ENCODE results near the gene LENG8.

GRCh38 chr19:54431255-54431838, 17.7 kb upstream of the LENG8 start:
- TF ChIP-seq CTCF (IDR thresholded peaks at IDR 0.05; ENCODE audit: borderline replicate concordance, extremely low read depth, low read length, poor library complexity, severe bottlenecking) (no peak), EZH2 (IDR thresholded peaks at IDR 0.05; ENCODE audit: borderline replicate concordance, low read depth, low read length, severe bottlenecking) (no peak)
